GM12875 (cell line): ENCODE measurements around the gene CLIC6.
A peak's percentile ranks its signal among the peaks of the same experiment; 100 is the strongest.

Source experiments
- H3K4me3 ChIP-seq: one replicate; pipeline ENCODE4 v1.5.1; 2011; ENCODE audit warnings: low read depth, low read length, control low read depth
- CTCF ChIP-seq: IDR thresholded peaks from 2 replicates; pipeline ENCODE4 v1.5.1; 2011; ENCODE audit warnings: low read depth, mild to moderate bottlenecking, control low read depth, inconsistent platforms, low read length, moderate library complexity, borderline replicate concordance; ENCODE audit not compliant: insufficient read depth

Gene CLIC6

GRCh38 chr21:34670962-34671348 lies 2.2 kb downstream of the CLIC6 start:
- TF ChIP-seq CTCF = peak; percentile 27; the same call in 1 of the 2 replicates
- peak overlapping the region; percentile 97 for H3K4me3 ChIP-seq

- peak overlapping the region; percentile 97 for H3K4me3 ChIP-seq
- TF ChIP-seq CTCF = no peak
Observed at GRCh38 chr21:34671462-34671861, 2.7 kb downstream of the CLIC6 start.

GRCh38 chr21:34671891-34672290 lies 3.1 kb downstream of the CLIC6 start:
- peak overlapping the region; percentile 97 for H3K4me3 ChIP-seq
- no peak for TF ChIP-seq CTCF

- H3K4me3 ChIP-seq = no peak overlapping the region
Observed at GRCh38 chr21:34673006-34673405, 4.2 kb downstream of the CLIC6 start.

GRCh38 chr21:34674468-34674867 lies 5.7 kb downstream of the CLIC6 start:
- TF ChIP-seq CTCF = no peak
- H3K4me3 ChIP-seq = no peak overlapping the region

More at GRCh38 chr21:34673006-34673405, 4.2 kb downstream of the CLIC6 start:
- TF ChIP-seq CTCF = no peak

GRCh38 chr21:34675871-34676270 lies 7.1 kb downstream of the CLIC6 start:
- H3K4me3 ChIP-seq = no peak overlapping the region
- TF ChIP-seq CTCF = no peak

- no peak for TF ChIP-seq CTCF
- no peak overlapping the region for H3K4me3 ChIP-seq
Observed at GRCh38 chr21:34679051-34679450, 10.3 kb downstream of the CLIC6 start.
